ENCODE data around the gene SLC7A4. TPM values are rescaled to one million over a fixed set of nuclear protein-coding genes. Genes with fewer than 3 reads are reported as not detected.

Gene SLC7A4
- polyA plus RNA-seq, 1 of the 3 experiments (the other 2 are of a cell fraction): 0.02 TPM

- ChIA-PET POLR2A (no interaction called here), CTCF (interaction anchor here (3.4 kb wide), 1 partner anchor 27 kb away, joined by 15 read pairs; no protein-coding TSS in a partner anchor)
- Histone ChIP-seq H3K9ac (no peak overlapping the region), H3K27me3 (ENCODE audit: insufficient read depth) (no peaks in the 10 kb centered on the region), H3K4me1 (ENCODE audit: control insufficient read depth in 1 of 2, insufficient read depth in 2 of 2, low read depth in 1 of 2, low read length in 1 of 2) (peaks cover 0 to 5% of the 10 kb centered on the region in 2 experiments; a peak in 1 of 4 replicates), H3K36me3 (replicated peaks in 1 of 2; ENCODE audit: control insufficient read depth in 1 of 2, insufficient read depth in 2 of 2, low read length in 1 of 2) (no peaks in the 10 kb centered on the region), H3K9me2 (no peaks in the 10 kb centered on the region), H2AFZ (ENCODE audit: low read depth) (no peak overlapping the region), H3F3A (replicated peaks; ENCODE audit: insufficient read depth) (peaks cover 4% of the 10 kb centered on the region), H3K79me2 (ENCODE audit: insufficient read depth) (no peaks in the 10 kb centered on the region), H3K9me3 (no peaks in the 10 kb centered on the region), H3K27ac (ENCODE audit: low read depth in 2 of 2, low read length in 1 of 2) (no peak overlapping the region), H3K4me2 (no peak overlapping the region), H4K20me1 (ENCODE audit: insufficient read depth) (no peaks in the 10 kb centered on the region), H3K4me3 (ENCODE audit: low read depth in 2 of 2, low read length in 1 of 2) (no peak overlapping the region)
- TF ChIP-seq GABPA (IDR thresholded peaks at IDR 0.05; ENCODE audit: low read depth): no peak
- no peak for TF ChIP-seq EZH2phosphoT487 (IDR thresholded peaks at IDR 0.05; ENCODE audit: borderline replicate concordance, low read depth)
- no peak for TF ChIP-seq FOSL2 (IDR thresholded peaks at IDR 0.05; ENCODE audit: borderline replicate concordance, low read depth)
- no peak for TF ChIP-seq CTCF (IDR thresholded peaks at IDR 0.05)
- TF ChIP-seq RCOR1 (IDR thresholded peaks at IDR 0.05; ENCODE audit: low read length): no peak
- no peak for DNase-seq
- 99% methylated on average over 13 of the region's 14 CpGs for WGBS (ENCODE audit: low lambda C conversion rate)
These were observed 43.3 kb upstream of the SLC7A4 start for GRCh38 chr22:21075516-21076138.

GRCh38 chr22:21074102-21074715 is 41.8 kb upstream of the SLC7A4 start:
- H3K79me2 ChIP-seq (ENCODE audit: insufficient read depth): no peaks in the 10 kb centered on the region
- H3F3A ChIP-seq (replicated peaks; ENCODE audit: insufficient read depth): peaks cover 4% of the 10 kb centered on the region
- H2AFZ ChIP-seq (ENCODE audit: low read depth): no peak overlapping the region
- no peaks in the 10 kb centered on the region for H3K9me2 ChIP-seq
- no peaks in the 10 kb centered on the region for H3K9me3 ChIP-seq
- peaks cover 0 to 5% of the 10 kb centered on the region in 2 experiments; a peak in 1 of 4 replicates for H3K4me1 ChIP-seq (ENCODE audit: control insufficient read depth in 1 of 2, insufficient read depth in 2 of 2, low read depth in 1 of 2, low read length in 1 of 2)
- H3K4me3 ChIP-seq (ENCODE audit: low read depth in 2 of 2, low read length in 1 of 2): no peak overlapping the region
- no peaks in the 10 kb centered on the region for H3K27me3 ChIP-seq (ENCODE audit: insufficient read depth)
- H3K36me3 ChIP-seq (replicated peaks in 1 of 2; ENCODE audit: control insufficient read depth in 1 of 2, insufficient read depth in 2 of 2, low read length in 1 of 2): no peaks in the 10 kb centered on the region
- TF ChIP-seq PBX3 (IDR thresholded peaks at IDR 0.05) (no peak), USF2 (IDR thresholded peaks at IDR 0.05; ENCODE audit: borderline replicate concordance, low read depth, low read length) (no peak), TCF12 (IDR thresholded peaks at IDR 0.05) (peak; percentile 27), FOSL2 (IDR thresholded peaks at IDR 0.05; ENCODE audit: borderline replicate concordance, low read depth) (peak; percentile 45; the same call in 1 of the 2 replicates), NFIC (IDR thresholded peaks at IDR 0.05; ENCODE audit: borderline replicate concordance) (peak; percentile 29; the same call in 1 of the 2 replicates)
- H3K4me2 ChIP-seq: no peak overlapping the region
- H3K27ac ChIP-seq (ENCODE audit: low read depth in 2 of 2, low read length in 1 of 2): no peak overlapping the region
- ChIA-PET POLR2A (no interaction called here), CTCF (interaction anchor here (0.9 to 3.4 kb wide), 3 partner anchors 9 to 33 kb away, joined by 3 to 15 read pairs (median 4); no protein-coding TSS in a partner anchor)
- no peaks in the 10 kb centered on the region for H4K20me1 ChIP-seq (ENCODE audit: insufficient read depth)
- no peak overlapping the region for H3K9ac ChIP-seq
- WGBS (ENCODE audit: low lambda C conversion rate): 16% methylated on average over 6 of the region's 7 CpGs
- no peak for DNase-seq

Data from SK-N-SH (cell line).